ENCODE measurements around the gene C1RL.

C1RL gene

GRCh38 chr12:7123806-7124522 is 14.9 kb upstream of the C1RL start:
- H3K4me3 ChIP-seq (ENCODE audit: low read depth, low read length): no peak overlapping the region
- no peak for DNase-seq
- no peaks in the 10 kb centered on the region for H3K36me3 ChIP-seq
- TF ChIP-seq CTCF (IDR thresholded peaks at IDR 0.05; ENCODE audit: low read depth, low read length): no peak
- no peak overlapping the region for H3K27ac ChIP-seq
- no peaks in the 10 kb centered on the region for H3K27me3 ChIP-seq (ENCODE audit: insufficient read depth, low read depth, severe bottlenecking)
- H3K9me3 ChIP-seq (ENCODE audit: severe bottlenecking): no peaks in the 10 kb centered on the region

DNA sequence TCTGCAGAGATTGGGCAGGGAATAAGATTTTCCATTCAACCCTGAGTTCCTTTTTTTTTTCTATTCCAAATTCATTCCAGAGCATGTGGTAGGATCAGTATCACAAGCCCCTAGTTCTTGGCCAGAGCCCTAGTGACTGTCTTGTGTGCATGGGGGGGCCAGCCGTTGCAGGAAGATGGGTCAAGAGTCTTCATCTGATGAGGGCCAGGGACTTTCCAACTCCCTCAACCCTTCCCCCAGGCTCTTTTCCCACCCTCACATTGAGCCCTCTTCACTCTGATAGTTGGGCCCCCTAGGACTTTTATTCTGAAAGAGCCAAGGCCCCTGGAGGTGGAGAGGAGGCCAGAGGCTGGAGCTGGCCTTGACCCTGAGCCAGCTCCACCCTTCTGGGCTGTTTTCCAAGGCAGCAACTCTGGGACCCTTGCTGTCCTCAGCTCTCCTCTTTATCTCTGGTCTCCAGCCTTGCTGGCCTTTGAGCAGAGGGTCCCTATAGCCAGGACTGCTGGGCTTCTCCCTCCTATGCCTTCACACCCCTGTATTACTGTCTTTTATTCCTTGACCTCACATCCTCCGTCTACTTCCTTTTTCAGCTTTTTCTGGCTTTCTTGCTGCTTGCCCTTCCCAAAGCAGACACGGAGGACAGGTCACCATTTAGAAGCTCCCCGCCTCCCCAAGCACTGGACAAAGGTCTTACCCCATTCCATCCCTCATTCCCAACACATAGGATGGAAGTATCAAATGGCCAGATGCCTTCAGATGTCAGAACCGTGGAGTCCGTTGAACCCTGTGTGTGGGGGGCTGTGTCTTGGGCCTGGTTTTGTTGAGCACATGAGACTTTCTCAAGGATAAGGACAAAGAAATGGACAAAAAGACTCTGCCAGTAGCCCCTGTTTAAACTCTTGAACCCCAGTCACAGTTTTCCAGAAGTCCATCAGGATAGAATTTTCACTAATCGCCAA is 14.1 kb upstream of the C1RL start:
- Histone ChIP-seq H3K36me3 (no peaks in the 10 kb centered on the region), H3K27ac (no peak overlapping the region), H3K9me3 (ENCODE audit: severe bottlenecking) (no peaks in the 10 kb centered on the region), H3K4me3 (ENCODE audit: low read depth, low read length) (no peak overlapping the region), H3K27me3 (ENCODE audit: insufficient read depth, low read depth, severe bottlenecking) (no peaks in the 10 kb centered on the region)
- TF ChIP-seq CTCF (IDR thresholded peaks at IDR 0.05; ENCODE audit: low read depth, low read length): no peak
- no peak for DNase-seq

GRCh38 chr12:7121324-7121723 is 12.3 kb upstream of the C1RL start:
- Histone ChIP-seq H3K9me3 (ENCODE audit: severe bottlenecking) (no peaks in the 10 kb centered on the region), H3K36me3 (no peaks in the 10 kb centered on the region), H3K27ac (no peak overlapping the region), H3K4me3 (ENCODE audit: low read depth, low read length) (no peak overlapping the region), H3K27me3 (ENCODE audit: insufficient read depth, low read depth, severe bottlenecking) (no peaks in the 10 kb centered on the region)
- no peak for DNase-seq
- no peak for TF ChIP-seq CTCF (IDR thresholded peaks at IDR 0.05; ENCODE audit: low read depth, low read length)

- H3K4me3 ChIP-seq (ENCODE audit: low read depth, low read length): no peak overlapping the region
- no peaks in the 10 kb centered on the region for H3K27me3 ChIP-seq (ENCODE audit: insufficient read depth, low read depth, severe bottlenecking)
- H3K27ac ChIP-seq: no peak overlapping the region
- no peak for TF ChIP-seq CTCF (IDR thresholded peaks at IDR 0.05; ENCODE audit: low read depth, low read length)
- no peaks in the 10 kb centered on the region for H3K36me3 ChIP-seq
- no peak for DNase-seq
- no peaks in the 10 kb centered on the region for H3K9me3 ChIP-seq (ENCODE audit: severe bottlenecking)
Measured at GRCh38 chr12:7120166-7120565, 11.2 kb upstream of the C1RL start.

GRCh38 chr12:7118881-7119280 is 9.9 kb upstream of the C1RL start:
- Histone ChIP-seq H3K27ac (no peak overlapping the region), H3K27me3 (ENCODE audit: insufficient read depth, low read depth, severe bottlenecking) (no peaks in the 10 kb centered on the region), H3K4me3 (ENCODE audit: low read depth, low read length) (no peak overlapping the region), H3K9me3 (ENCODE audit: severe bottlenecking) (no peaks in the 10 kb centered on the region), H3K36me3 (no peaks in the 10 kb centered on the region)
- no peak for TF ChIP-seq CTCF (IDR thresholded peaks at IDR 0.05; ENCODE audit: low read depth, low read length)
- no peak for DNase-seq
